ENCODE results near the gene PLCG1. TPM values are rescaled to one million over a fixed set of nuclear protein-coding genes. Genes with fewer than 3 reads are reported as not detected.

Gene PLCG1
- total and polyA plus RNA-seq, 9 of the 15 experiments (the other 6 are each of a cell fraction or from before 2014, with no cell fraction given): 1.7 to 67.0 (median 34.8) TPM

- TF ChIP-seq, protein P1, sequence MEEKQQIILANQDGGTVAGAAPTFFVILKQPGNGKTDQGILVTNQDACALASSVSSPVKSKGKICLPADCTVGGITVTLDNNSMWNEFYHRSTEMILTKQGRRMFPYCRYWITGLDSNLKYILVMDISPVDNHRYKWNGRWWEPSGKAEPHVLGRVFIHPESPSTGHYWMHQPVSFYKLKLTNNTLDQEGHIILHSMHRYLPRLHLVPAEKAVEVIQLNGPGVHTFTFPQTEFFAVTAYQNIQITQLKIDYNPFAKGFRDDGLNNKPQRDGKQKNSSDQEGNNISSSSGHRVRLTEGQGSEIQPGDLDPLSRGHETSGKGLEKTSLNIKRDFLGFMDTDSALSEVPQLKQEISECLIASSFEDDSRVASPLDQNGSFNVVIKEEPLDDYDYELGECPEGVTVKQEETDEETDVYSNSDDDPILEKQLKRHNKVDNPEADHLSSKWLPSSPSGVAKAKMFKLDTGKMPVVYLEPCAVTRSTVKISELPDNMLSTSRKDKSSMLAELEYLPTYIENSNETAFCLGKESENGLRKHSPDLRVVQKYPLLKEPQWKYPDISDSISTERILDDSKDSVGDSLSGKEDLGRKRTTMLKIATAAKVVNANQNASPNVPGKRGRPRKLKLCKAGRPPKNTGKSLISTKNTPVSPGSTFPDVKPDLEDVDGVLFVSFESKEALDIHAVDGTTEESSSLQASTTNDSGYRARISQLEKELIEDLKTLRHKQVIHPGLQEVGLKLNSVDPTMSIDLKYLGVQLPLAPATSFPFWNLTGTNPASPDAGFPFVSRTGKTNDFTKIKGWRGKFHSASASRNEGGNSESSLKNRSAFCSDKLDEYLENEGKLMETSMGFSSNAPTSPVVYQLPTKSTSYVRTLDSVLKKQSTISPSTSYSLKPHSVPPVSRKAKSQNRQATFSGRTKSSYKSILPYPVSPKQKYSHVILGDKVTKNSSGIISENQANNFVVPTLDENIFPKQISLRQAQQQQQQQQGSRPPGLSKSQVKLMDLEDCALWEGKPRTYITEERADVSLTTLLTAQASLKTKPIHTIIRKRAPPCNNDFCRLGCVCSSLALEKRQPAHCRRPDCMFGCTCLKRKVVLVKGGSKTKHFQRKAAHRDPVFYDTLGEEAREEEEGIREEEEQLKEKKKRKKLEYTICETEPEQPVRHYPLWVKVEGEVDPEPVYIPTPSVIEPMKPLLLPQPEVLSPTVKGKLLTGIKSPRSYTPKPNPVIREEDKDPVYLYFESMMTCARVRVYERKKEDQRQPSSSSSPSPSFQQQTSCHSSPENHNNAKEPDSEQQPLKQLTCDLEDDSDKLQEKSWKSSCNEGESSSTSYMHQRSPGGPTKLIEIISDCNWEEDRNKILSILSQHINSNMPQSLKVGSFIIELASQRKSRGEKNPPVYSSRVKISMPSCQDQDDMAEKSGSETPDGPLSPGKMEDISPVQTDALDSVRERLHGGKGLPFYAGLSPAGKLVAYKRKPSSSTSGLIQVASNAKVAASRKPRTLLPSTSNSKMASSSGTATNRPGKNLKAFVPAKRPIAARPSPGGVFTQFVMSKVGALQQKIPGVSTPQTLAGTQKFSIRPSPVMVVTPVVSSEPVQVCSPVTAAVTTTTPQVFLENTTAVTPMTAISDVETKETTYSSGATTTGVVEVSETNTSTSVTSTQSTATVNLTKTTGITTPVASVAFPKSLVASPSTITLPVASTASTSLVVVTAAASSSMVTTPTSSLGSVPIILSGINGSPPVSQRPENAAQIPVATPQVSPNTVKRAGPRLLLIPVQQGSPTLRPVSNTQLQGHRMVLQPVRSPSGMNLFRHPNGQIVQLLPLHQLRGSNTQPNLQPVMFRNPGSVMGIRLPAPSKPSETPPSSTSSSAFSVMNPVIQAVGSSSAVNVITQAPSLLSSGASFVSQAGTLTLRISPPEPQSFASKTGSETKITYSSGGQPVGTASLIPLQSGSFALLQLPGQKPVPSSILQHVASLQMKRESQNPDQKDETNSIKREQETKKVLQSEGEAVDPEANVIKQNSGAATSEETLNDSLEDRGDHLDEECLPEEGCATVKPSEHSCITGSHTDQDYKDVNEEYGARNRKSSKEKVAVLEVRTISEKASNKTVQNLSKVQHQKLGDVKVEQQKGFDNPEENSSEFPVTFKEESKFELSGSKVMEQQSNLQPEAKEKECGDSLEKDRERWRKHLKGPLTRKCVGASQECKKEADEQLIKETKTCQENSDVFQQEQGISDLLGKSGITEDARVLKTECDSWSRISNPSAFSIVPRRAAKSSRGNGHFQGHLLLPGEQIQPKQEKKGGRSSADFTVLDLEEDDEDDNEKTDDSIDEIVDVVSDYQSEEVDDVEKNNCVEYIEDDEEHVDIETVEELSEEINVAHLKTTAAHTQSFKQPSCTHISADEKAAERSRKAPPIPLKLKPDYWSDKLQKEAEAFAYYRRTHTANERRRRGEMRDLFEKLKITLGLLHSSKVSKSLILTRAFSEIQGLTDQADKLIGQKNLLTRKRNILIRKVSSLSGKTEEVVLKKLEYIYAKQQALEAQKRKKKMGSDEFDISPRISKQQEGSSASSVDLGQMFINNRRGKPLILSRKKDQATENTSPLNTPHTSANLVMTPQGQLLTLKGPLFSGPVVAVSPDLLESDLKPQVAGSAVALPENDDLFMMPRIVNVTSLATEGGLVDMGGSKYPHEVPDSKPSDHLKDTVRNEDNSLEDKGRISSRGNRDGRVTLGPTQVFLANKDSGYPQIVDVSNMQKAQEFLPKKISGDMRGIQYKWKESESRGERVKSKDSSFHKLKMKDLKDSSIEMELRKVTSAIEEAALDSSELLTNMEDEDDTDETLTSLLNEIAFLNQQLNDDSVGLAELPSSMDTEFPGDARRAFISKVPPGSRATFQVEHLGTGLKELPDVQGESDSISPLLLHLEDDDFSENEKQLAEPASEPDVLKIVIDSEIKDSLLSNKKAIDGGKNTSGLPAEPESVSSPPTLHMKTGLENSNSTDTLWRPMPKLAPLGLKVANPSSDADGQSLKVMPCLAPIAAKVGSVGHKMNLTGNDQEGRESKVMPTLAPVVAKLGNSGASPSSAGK (IDR thresholded peaks at IDR 0.05): no peak
- TF ChIP-seq CC2D1A (IDR thresholded peaks at IDR 0.05) (no peak), IFI16 (CRISPR knock-in tag; IDR thresholded peaks at IDR 0.05) (no peak), BMI1 (IDR thresholded peaks at IDR 0.05; ENCODE audit: low read length) (no peak)
Observed at GRCh38 chr20:41101660-41102059, 35.7 kb upstream of the PLCG1 start (continued).
